SK-N-SH (cell line): ENCODE data around the gene KLHL2. TPM values are rescaled to one million over a fixed set of nuclear protein-coding genes. Genes with fewer than 3 reads are reported as not detected.

ENCODE experiments used
- CTCF ChIA-PET: fragments of 300-600, 350-600 bp; formaldehyde crosslinking; extraction: SDS; loops from one replicate; lab custom pipeline; 2021; lab: Yijun Ruan, JAX
- POLR2A ChIA-PET: fragments of 350-600 bp; sonication (Branson Sonifier 250); formaldehyde crosslinking; extraction: SDS; loops from one replicate; lab custom pipeline; 2020; ENCODE audit warnings: antibody characterized with exemption, inconsistent platforms; lab: Yijun Ruan, JAX
- DNase-seq: peaks from one replicate; pipeline ENCODE4 v3.0.0; 2012
- H2AFZ ChIP-seq: fragments of 200-600 bp; sonication (generic); 2 replicates; pipeline ENCODE4 v1.8.1; 2016; ENCODE audit warnings: antibody characterized with exemption, mild to moderate bottlenecking, low read depth
- H3F3A ChIP-seq: fragments of 200-600 bp; sonication (generic); replicated peaks from 2 replicates; pipeline ENCODE3; 2016; ENCODE audit warnings: antibody characterized with exemption, mild to moderate bottlenecking; ENCODE audit not compliant: insufficient read depth
- H3K27ac ChIP-seq, 2 experiments: fragments of 200-500 bp in 1 of 2; fragments of 200-600 bp in 1 of 2; sonication (Bioruptor generic) in 1 of 2; sonication (generic), shearing (Covaris generic) in 1 of 2; 2 replicates each; pipeline versions ENCODE4 v1.5.1 to v1.6.1; 2014 to 2016; ENCODE audit warnings: low read depth in 2 of 2, inconsistent platforms in 1 of 2, low read length in 1 of 2, mild to moderate bottlenecking in 1 of 2, mixed read lengths in 1 of 2
- H3K27me3 ChIP-seq: fragments of 200-600 bp; sonication (generic), shearing (Covaris generic); 2 replicates; pipeline ENCODE4 v1.6.1; 2016; ENCODE audit warnings: mixed run types; ENCODE audit not compliant: insufficient read depth
- H3K36me3 ChIP-seq, 2 experiments: fragments of 200-500 bp in 1 of 2; fragments of 200-600 bp in 1 of 2; sonication (Bioruptor generic) in 1 of 2; sonication (generic) in 1 of 2; replicated peaks in 1 of 2; 2 replicates each; pipeline versions ENCODE3 to v1.5.1; 2014 to 2016; ENCODE audit warnings: low read length in 1 of 2, mild to moderate bottlenecking in 1 of 2; ENCODE audit not compliant: insufficient read depth in 2 of 2, control insufficient read depth in 1 of 2
- H3K4me1 ChIP-seq, 2 experiments: fragments of 200-500 bp in 1 of 2; fragments of 200-600 bp in 1 of 2; sonication (Bioruptor generic) in 1 of 2; sonication (generic), shearing (Covaris generic) in 1 of 2; 2 replicates each; pipeline versions ENCODE4 v1.5.1 to v1.6.1; 2014 to 2016; ENCODE audit warnings: low read depth in 1 of 2, low read length in 1 of 2, mixed run types in 1 of 2; ENCODE audit not compliant: insufficient read depth in 2 of 2, control insufficient read depth in 1 of 2
- H3K4me2 ChIP-seq: fragments of 200-600 bp; sonication (generic), shearing (Covaris generic); 2 replicates; pipeline ENCODE4 v1.6.1; 2017; ENCODE audit warnings: mixed run types
- H3K4me3 ChIP-seq, 2 experiments: fragments of 200-500 bp in 1 of 2; fragments of 200-600 bp in 1 of 2; sonication (Bioruptor generic) in 1 of 2; sonication (generic), shearing (Covaris generic) in 1 of 2; 2 replicates each; pipeline versions ENCODE4 v1.5.1 to v1.8.1; 2014 to 2016; ENCODE audit warnings: low read depth in 2 of 2, inconsistent platforms in 1 of 2, low read length in 1 of 2, mild to moderate bottlenecking in 1 of 2, mixed read lengths in 1 of 2, moderate library complexity in 1 of 2
- H3K79me2 ChIP-seq: fragments of 200-600 bp; sonication (generic); 2 replicates; pipeline ENCODE4 v1.8.1; 2017; ENCODE audit warnings: mild to moderate bottlenecking; ENCODE audit not compliant: insufficient read depth
- H3K9ac ChIP-seq: fragments of 200-600 bp; sonication (generic); 2 replicates; pipeline ENCODE4 v1.6.1; 2017; ENCODE audit warnings: mixed run types
- H3K9me2 ChIP-seq: fragments of 200-600 bp; sonication (generic); 2 replicates; pipeline ENCODE4 v1.6.1; 2017; ENCODE audit warnings: mixed run types
- H3K9me3 ChIP-seq: fragments of 200-600 bp; sonication (generic); 2 replicates; pipeline ENCODE4 v1.6.1; 2017; ENCODE audit warnings: mixed run types, mild to moderate bottlenecking, moderate library complexity
- H4K20me1 ChIP-seq: fragments of 200-600 bp; sonication (generic); 2 replicates; pipeline ENCODE4 v1.6.1; 2017; ENCODE audit warnings: mild to moderate bottlenecking, mixed run types; ENCODE audit not compliant: insufficient read depth
- CHD2 ChIP-seq: fragments of 150-350 bp; IDR thresholded peaks from 2 replicates; pipeline ENCODE4 v1.6.1; 2018; ENCODE audit warnings: low read length; ENCODE audit not compliant: partially characterized antibody
- CTCF ChIP-seq: fragments of 200-600 bp; sonication (generic); IDR thresholded peaks from 2 replicates; pipeline ENCODE4 v1.6.1; 2017; ENCODE audit warnings: antibody characterized with exemption, mild to moderate bottlenecking, moderate library complexity
- ELF1 ChIP-seq: IDR thresholded peaks from 2 replicates; pipeline ENCODE4 v1.4.0; 2012
- EP300 ChIP-seq, 2 experiments: IDR thresholded peaks; 2 replicates each; pipeline versions ENCODE4 v1.4.0 to v1.6.1; 2012; ENCODE audit warnings: borderline replicate concordance in 1 of 2, low read depth in 1 of 2, low read length in 1 of 2
- GATA2 ChIP-seq: sonication (generic); formaldehyde crosslinking; IDR thresholded peaks from 2 replicates; pipeline ENCODE4 v1.5.0; 2020; ENCODE audit warnings: mild to moderate bottlenecking, missing genetic modification reagents
- IRF3 ChIP-seq: fragments of 150-350 bp; IDR thresholded peaks from 2 replicates; pipeline ENCODE4 v1.6.1; 2016; ENCODE audit warnings: mild to moderate bottlenecking, low read depth, low read length
- JUND ChIP-seq: IDR thresholded peaks from 2 replicates; pipeline ENCODE4 v1.4.0; 2012
- POLR2AphosphoS5 ChIP-seq: IDR thresholded peaks from 2 replicates; pipeline ENCODE4 v1.6.1; 2012; ENCODE audit warnings: low read depth, low read length
- RAD21 ChIP-seq: IDR thresholded peaks from 2 replicates; pipeline ENCODE4 v1.6.1; 2012; ENCODE audit warnings: mild to moderate bottlenecking, low read length
- RCOR1 ChIP-seq: fragments of 150-350 bp; IDR thresholded peaks from 2 replicates; pipeline ENCODE4 v1.6.1; 2017; ENCODE audit warnings: antibody characterized with exemption, low read length
- RXRA ChIP-seq: IDR thresholded peaks from 2 replicates; pipeline ENCODE4 v1.4.0; 2012; ENCODE audit warnings: low read depth, mild to moderate bottlenecking, borderline replicate concordance
- USF1 ChIP-seq: IDR thresholded peaks from 2 replicates; pipeline ENCODE4 v1.4.0; 2012; ENCODE audit warnings: low read depth, borderline replicate concordance
- USF2 ChIP-seq: fragments of 150-350 bp; IDR thresholded peaks from 2 replicates; pipeline ENCODE4 v1.6.1; 2017; ENCODE audit warnings: antibody characterized with exemption, low read length, low read depth, borderline replicate concordance
- YY1 ChIP-seq: IDR thresholded peaks from 2 replicates; pipeline ENCODE4 v1.4.0; 2012; ENCODE audit warnings: low read depth, mild to moderate bottlenecking
- ZBTB33 ChIP-seq: IDR thresholded peaks from 2 replicates; pipeline ENCODE4 v1.4.0; 2012; ENCODE audit warnings: low read depth, borderline replicate concordance
- WGBS: methylation state at CpG from one replicate; pipeline ENCODE4 v1.1.6; 2017; ENCODE audit warnings: low lambda C conversion rate; 5-methylcytosine and 5-hydroxymethylcytosine counted together
- polyA plus RNA-seq, 3 experiments: library from polyadenylated mRNA; depleted of rRNA; stranded (reverse); fragments of >200 nt; gene quantifications; 2 replicates each; pipeline ENCODE4 v1.2.3, GENCODE V29; 2012

KLHL2 gene
- polyA plus RNA-seq, 1 of the 3 experiments (the other 2 are of a cell fraction), result 25.0 TPM

GRCh38 chr4:165302658-165303057 is 95.3 kb downstream of the KLHL2 start:
- POLR2A ChIA-PET, result no interaction called here
- WGBS, result 98% methylated on average over 1 of the region's 1 CpG
- H3K4me3 ChIP-seq, result no peak overlapping the region

More at GRCh38 chr4:165302658-165303057, 95.3 kb downstream of the KLHL2 start:
- H3K36me3 ChIP-seq, result peaks cover 12 to 37% of the 10 kb centered on the region in 2 experiments
- no peaks in the 10 kb centered on the region for H3K9me3 ChIP-seq
- CTCF ChIA-PET, result no interaction called here
- H3K4me2 ChIP-seq, result no peak overlapping the region
- no peaks in the 10 kb centered on the region for H3K79me2 ChIP-seq
- TF ChIP-seq ZBTB33 (no peak), YY1 (no peak), ELF1 (no peak), RXRA (no peak), EP300 (IDR thresholded peaks at IDR 0.05; ENCODE audit: borderline replicate concordance in 1 of 2, low read depth in 1 of 2, low read length in 1 of 2) (no peak), CHD2 (no peak), RCOR1 (no peak), POLR2AphosphoS5 (no peak), RAD21 (no peak), USF1 (no peak), GATA2 (no peak), USF2 (no peak), JUND (no peak), CTCF (no peak), IRF3 (no peak)
- no peak for DNase-seq
- no peaks in the 10 kb centered on the region for H3F3A ChIP-seq
- no peaks in the 10 kb centered on the region for H3K9me2 ChIP-seq
- no peak overlapping the region for H3K27ac ChIP-seq
- no peak overlapping the region for H3K9ac ChIP-seq
- H3K27me3 ChIP-seq, result no peaks in the 10 kb centered on the region
- H4K20me1 ChIP-seq, result no peaks in the 10 kb centered on the region
- peaks cover 0 to 2% of the 10 kb centered on the region in 2 experiments; a peak in 2 of 4 replicates for H3K4me1 ChIP-seq
- H2AFZ ChIP-seq, result no peak overlapping the region
